GM23338 (cell line): ENCODE results near the gene SRXN1. TPM values are rescaled to one million over a fixed set of nuclear protein-coding genes. Genes with fewer than 3 reads are reported as not detected.

ENCODE experiments used
- ATAC-seq: fragments of 200-7000 bp; cut with Tn5 transposase; 3 replicates; pipeline ENCODE4 v1.9.1; 2020
- DNase-seq: peaks from one replicate; pipeline ENCODE4 v3.0.0-alpha.2; 2015; ENCODE audit warnings: low spot score
- H2AFZ ChIP-seq: fragments of 200-600 bp; sonication (generic); 2 replicates; pipeline ENCODE4 v1.8.0; 2016; ENCODE audit warnings: antibody characterized with exemption, mild to moderate bottlenecking, moderate library complexity
- H3F3A ChIP-seq: fragments of 200-600 bp; sonication (generic); replicated peaks from 2 replicates; pipeline ENCODE4 v1.8.0; 2017; ENCODE audit warnings: antibody characterized with exemption, mixed run types, low read depth
- H3K27ac ChIP-seq: fragments of 200-600 bp; sonication (generic); 2 replicates; pipeline ENCODE4 v1.6.1; 2016; ENCODE audit warnings: low read depth
- H3K27me3 ChIP-seq: fragments of 200-600 bp; sonication (generic); 2 replicates; pipeline ENCODE4 v1.8.0; 2016; ENCODE audit warnings: mild to moderate bottlenecking, mixed run types, moderate library complexity; ENCODE audit not compliant: insufficient read depth
- H3K36me3 ChIP-seq: fragments of 200-600 bp; sonication (generic); 2 replicates; pipeline ENCODE4 v1.8.0; 2016; ENCODE audit warnings: mild to moderate bottlenecking; ENCODE audit not compliant: insufficient read depth
- H3K4me1 ChIP-seq: fragments of 200-600 bp; sonication (generic); 2 replicates; pipeline ENCODE4 v1.8.0; 2016; ENCODE audit warnings: mild to moderate bottlenecking, moderate library complexity; ENCODE audit not compliant: insufficient read depth
- H3K4me2 ChIP-seq: fragments of 200-600 bp; sonication (generic); 2 replicates; pipeline ENCODE4 v1.7.1; 2017; ENCODE audit warnings: mixed run types
- H3K4me3 ChIP-seq: fragments of 200-600 bp; sonication (generic); 2 replicates; pipeline ENCODE4 v1.6.1; 2016; ENCODE audit warnings: mixed run types
- H3K79me2 ChIP-seq: fragments of 200-600 bp; sonication (generic); replicated peaks from 2 replicates; pipeline ENCODE4 v1.8.0; 2017; ENCODE audit warnings: mild to moderate bottlenecking; ENCODE audit not compliant: insufficient read depth
- H3K9me2 ChIP-seq: fragments of 200-600 bp; sonication (generic); 2 replicates; pipeline ENCODE4 v1.8.0; 2017; ENCODE audit not compliant: insufficient read depth
- H4K20me1 ChIP-seq: fragments of 200-600 bp; sonication (generic); replicated peaks from 2 replicates; pipeline ENCODE4 v1.8.0; 2017; ENCODE audit warnings: mild to moderate bottlenecking; ENCODE audit not compliant: insufficient read depth
- H3K27ac Mint-ChIP-seq: 2 replicates; pipeline ENCODE4 v1.8.0; 2020; ENCODE audit warnings: inconsistent platforms, mild to moderate bottlenecking, moderate library complexity, mixed read lengths
- H3K27me3 Mint-ChIP-seq: 3 replicates; pipeline ENCODE4 v1.8.0; 2022; ENCODE audit warnings: low read depth, mild to moderate bottlenecking, moderate library complexity, mixed read lengths, inconsistent platforms; ENCODE audit not compliant: insufficient read depth, poor library complexity
- H3K36me3 Mint-ChIP-seq: 3 replicates; pipeline ENCODE4 v1.8.0; 2021; ENCODE audit warnings: low read depth, mild to moderate bottlenecking, inconsistent platforms, moderate library complexity, mixed read lengths
- H3K4me1 Mint-ChIP-seq: 3 replicates; pipeline ENCODE4 v1.8.0; 2020; ENCODE audit warnings: mild to moderate bottlenecking, inconsistent platforms, mixed read lengths
- H3K4me3 Mint-ChIP-seq: 3 replicates; pipeline ENCODE4 v1.8.0; 2021; ENCODE audit warnings: moderate library complexity, mild to moderate bottlenecking, inconsistent platforms, mixed read lengths
- H3K9me3 Mint-ChIP-seq: 3 replicates; pipeline ENCODE4 v1.8.0; 2020; ENCODE audit warnings: moderate library complexity, mild to moderate bottlenecking, inconsistent platforms, mixed read lengths
- EZH2 ChIP-seq: fragments of 200-600 bp; sonication (generic); IDR thresholded peaks from one replicate; pipeline ENCODE4 v1.8.0; 2017; ENCODE audit warnings: antibody characterized with exemption, mild to moderate bottlenecking, low read depth; ENCODE audit not compliant: unreplicated experiment
- EZH2phosphoT487 ChIP-seq: fragments of 200-600 bp; sonication (generic); IDR thresholded peaks from one replicate; pipeline ENCODE4 v1.8.1; 2018; ENCODE audit warnings: antibody characterized with exemption; ENCODE audit not compliant: unreplicated experiment
- POLR2AphosphoS5 ChIP-seq: IDR thresholded peaks from 2 replicates; pipeline ENCODE4 v1.6.1; 2016; ENCODE audit warnings: antibody characterized with exemption, low read depth
- ZNF331 ChIP-seq: fragments of 250-450 bp; sonication (Bioruptor Pico); IDR thresholded peaks from 2 replicates; pipeline ENCODE4 v1.5.0; 2020; ENCODE audit warnings: low read depth, mild to moderate bottlenecking, moderate library complexity
- polyA plus RNA-seq: library from polyadenylated mRNA; unstranded; fragments of >200 nt; fragmentation: Nextera tagmentation; extraction: Ambion mirVana; gene quantifications from 2 replicates; pipeline ENCODE4 v1.2.1, GENCODE V29; 2016
- total RNA-seq: library from RNA; depleted of rRNA; stranded (reverse); fragments of >200 nt; shearing (Covaris generic); gene quantifications from 2 replicates; pipeline ENCODE4 v1.2.3, GENCODE V29; 2014
- TF ChIP-seq, protein P1 (sequence below): fragments of 250-450 bp; sonication (Bioruptor Pico); IDR thresholded peaks from 2 replicates; pipeline ENCODE4 v1.5.0; 2020; ENCODE audit warnings: mild to moderate bottlenecking, moderate library complexity
- TF ChIP-seq, protein P2 (sequence below): IDR thresholded peaks from 2 replicates; pipeline ENCODE4 v1.6.1; 2016; ENCODE audit warnings: antibody characterized with exemption
- TF ChIP-seq, protein P3 (sequence below), 2 experiments: fragments of 200-600 bp in 1 of 2; sonication (generic) in 1 of 2; conservative IDR thresholded peaks; 2 replicates each; pipeline versions ENCODE4 v1.5.1 to v1.6.1; 2016 to 2017; ENCODE audit warnings: antibody characterized with exemption in 2 of 2, low read depth in 2 of 2, mild to moderate bottlenecking in 2 of 2, moderate library complexity in 1 of 2
- TF ChIP-seq, protein P4 (sequence below): IDR thresholded peaks from one replicate; pipeline ENCODE4 v1.6.1; 2018; ENCODE audit warnings: antibody characterized with exemption; ENCODE audit not compliant: unreplicated experiment

SRXN1 gene
- total and polyA plus RNA-seq, 2 experiments from 2014 or later, result 8.4 to 26.6 TPM

DNA sequence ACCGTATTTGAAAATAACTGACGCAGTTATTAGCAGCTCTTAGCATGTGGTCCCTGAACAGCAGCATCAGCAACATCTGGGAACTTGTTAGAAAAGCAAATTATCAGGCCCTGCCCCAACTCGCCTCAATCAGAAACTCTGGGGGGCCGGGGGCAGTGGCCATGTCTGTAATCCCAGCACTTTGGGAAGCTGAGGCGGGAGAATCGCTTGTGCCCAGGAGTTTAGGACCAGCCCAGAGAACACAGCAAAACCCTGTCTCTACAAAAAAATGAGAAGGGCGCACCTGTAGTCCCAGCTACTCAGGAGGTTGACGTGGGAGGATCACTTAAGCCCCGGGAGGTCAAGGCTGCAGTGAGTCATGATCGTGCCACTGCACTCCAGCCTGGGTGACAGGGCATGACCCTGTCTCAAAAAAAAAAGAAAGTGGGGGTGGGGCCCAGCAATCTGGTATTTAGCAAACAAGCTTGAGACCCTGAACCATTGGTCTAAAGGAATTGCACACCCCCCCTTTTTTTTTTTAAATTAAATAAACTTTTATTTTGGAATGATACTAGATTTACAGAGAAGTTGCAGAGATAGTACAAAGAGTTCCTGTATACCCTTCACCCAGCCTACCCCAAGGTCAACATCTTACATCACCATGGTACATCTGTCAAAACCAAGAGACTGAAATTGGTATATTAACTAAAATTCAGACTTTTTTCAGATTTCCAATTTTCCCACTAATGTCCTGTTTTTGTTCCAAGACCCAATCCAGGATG is 6.7 kb downstream of the SRXN1 start (continued):
- TF ChIP-seq, protein P1, sequence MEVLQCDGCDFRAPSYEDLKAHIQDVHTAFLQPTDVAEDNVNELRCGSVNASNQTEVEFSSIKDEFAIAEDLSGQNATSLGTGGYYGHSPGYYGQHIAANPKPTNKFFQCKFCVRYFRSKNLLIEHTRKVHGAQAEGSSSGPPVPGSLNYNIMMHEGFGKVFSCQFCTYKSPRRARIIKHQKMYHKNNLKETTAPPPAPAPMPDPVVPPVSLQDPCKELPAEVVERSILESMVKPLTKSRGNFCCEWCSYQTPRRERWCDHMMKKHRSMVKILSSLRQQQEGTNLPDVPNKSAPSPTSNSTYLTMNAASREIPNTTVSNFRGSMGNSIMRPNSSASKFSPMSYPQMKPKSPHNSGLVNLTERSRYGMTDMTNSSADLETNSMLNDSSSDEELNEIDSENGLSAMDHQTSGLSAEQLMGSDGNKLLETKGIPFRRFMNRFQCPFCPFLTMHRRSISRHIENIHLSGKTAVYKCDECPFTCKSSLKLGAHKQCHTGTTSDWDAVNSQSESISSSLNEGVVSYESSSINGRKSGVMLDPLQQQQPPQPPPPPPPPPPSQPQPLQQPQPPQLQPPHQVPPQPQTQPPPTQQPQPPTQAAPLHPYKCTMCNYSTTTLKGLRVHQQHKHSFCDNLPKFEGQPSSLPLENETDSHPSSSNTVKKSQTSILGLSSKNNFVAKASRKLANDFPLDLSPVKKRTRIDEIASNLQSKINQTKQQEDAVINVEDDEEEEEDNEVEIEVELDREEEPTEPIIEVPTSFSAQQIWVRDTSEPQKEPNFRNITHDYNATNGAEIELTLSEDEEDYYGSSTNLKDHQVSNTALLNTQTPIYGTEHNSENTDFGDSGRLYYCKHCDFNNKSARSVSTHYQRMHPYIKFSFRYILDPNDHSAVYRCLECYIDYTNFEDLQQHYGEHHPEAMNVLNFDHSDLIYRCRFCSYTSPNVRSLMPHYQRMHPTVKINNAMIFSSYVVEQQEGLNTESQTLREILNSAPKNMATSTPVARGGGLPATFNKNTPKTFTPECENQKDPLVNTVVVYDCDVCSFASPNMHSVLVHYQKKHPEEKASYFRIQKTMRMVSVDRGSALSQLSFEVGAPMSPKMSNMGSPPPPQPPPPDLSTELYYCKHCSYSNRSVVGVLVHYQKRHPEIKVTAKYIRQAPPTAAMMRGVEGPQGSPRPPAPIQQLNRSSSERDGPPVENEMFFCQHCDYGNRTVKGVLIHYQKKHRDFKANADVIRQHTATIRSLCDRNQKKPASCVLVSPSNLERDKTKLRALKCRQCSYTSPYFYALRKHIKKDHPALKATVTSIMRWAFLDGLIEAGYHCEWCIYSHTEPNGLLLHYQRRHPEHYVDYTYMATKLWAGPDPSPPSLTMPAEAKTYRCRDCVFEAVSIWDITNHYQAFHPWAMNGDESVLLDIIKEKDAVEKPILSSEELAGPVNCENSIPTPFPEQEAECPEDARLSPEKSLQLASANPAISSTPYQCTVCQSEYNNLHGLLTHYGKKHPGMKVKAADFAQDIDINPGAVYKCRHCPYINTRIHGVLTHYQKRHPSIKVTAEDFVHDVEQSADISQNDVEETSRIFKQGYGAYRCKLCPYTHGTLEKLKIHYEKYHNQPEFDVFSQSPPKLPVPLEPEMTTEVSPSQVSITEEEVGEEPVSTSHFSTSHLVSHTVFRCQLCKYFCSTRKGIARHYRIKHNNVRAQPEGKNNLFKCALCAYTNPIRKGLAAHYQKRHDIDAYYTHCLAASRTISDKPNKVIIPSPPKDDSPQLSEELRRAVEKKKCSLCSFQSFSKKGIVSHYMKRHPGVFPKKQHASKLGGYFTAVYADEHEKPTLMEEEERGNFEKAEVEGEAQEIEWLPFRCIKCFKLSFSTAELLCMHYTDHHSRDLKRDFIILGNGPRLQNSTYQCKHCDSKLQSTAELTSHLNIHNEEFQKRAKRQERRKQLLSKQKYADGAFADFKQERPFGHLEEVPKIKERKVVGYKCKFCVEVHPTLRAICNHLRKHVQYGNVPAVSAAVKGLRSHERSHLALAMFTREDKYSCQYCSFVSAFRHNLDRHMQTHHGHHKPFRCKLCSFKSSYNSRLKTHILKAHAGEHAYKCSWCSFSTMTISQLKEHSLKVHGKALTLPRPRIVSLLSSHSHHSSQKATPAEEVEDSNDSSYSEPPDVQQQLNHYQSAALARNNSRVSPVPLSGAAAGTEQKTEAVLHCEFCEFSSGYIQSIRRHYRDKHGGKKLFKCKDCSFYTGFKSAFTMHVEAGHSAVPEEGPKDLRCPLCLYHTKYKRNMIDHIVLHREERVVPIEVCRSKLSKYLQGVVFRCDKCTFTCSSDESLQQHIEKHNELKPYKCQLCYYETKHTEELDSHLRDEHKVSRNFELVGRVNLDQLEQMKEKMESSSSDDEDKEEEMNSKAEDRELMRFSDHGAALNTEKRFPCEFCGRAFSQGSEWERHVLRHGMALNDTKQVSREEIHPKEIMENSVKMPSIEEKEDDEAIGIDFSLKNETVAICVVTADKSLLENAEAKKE (CRISPR knock-in tag), result no peak
- TF ChIP-seq EZH2 (no peak), POLR2AphosphoS5 (no peak)
- TF ChIP-seq, protein P2, sequence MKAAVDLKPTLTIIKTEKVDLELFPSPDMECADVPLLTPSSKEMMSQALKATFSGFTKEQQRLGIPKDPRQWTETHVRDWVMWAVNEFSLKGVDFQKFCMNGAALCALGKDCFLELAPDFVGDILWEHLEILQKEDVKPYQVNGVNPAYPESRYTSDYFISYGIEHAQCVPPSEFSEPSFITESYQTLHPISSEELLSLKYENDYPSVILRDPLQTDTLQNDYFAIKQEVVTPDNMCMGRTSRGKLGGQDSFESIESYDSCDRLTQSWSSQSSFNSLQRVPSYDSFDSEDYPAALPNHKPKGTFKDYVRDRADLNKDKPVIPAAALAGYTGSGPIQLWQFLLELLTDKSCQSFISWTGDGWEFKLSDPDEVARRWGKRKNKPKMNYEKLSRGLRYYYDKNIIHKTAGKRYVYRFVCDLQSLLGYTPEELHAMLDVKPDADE, result no peak

DNA sequence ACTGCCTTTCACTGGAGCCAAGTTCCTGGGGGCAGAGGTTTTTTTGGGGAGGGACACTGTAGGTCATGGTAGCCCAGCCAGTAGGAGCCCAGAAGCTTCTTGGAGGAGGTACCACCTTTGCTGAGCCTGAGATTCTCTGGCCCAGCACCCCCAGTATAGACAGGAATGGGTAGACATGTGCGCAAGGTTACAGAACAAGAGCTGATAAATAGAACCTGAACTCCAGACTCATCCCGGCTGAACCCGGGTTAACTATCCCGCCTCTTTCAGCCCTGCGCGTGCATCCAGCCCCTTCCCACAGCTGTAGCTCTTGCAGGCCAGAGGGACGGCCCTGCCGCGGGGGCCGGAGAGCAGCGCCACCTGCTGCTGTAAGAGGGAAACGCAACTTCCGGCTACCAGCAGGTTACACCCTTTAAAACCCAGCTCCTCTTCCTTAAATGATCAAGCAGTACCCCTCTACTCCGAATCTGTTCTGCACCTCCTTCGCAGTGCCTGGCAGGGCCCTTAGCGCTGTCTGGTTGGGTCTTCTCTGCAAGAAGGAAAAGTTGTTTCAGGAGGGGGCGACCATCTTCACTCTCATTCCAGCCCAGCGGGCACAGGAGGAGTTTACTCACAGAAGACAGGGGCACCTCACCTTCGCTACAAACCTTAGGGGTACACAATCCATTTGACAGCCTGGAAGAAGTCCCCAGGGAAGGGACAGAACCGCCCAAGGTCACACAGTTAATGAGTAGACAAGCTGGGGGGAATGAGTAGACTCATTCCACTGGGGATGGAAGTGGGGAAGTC is 7.5 kb downstream of the SRXN1 start:
- Mint-ChIP-seq H3K9me3 (peaks cover 13% of the 10 kb centered on the region; the same call in 2 of the 3 replicates), H3K36me3 (peaks cover 40% of the 10 kb centered on the region), H3K4me1 (peaks cover 11% of the 10 kb centered on the region), H3K27ac (no peak overlapping the region), H3K27me3 (peaks cover 22% of the 10 kb centered on the region), H3K4me3 (no peak overlapping the region)
- Histone ChIP-seq H3K79me2 (no peaks in the 10 kb centered on the region), H3K27me3 (no peaks in the 10 kb centered on the region), H3K4me3 (no peak overlapping the region), H3K27ac (0 out of 2 replicates have a peak overlapping the region, but pooled peaks have one; percentile 15), H3K4me2 (no peak overlapping the region), H3K9me2 (no peaks in the 10 kb centered on the region), H3F3A (peaks cover 15% of the 10 kb centered on the region; the same call in 1 of the 2 replicates), H2AFZ (no peak overlapping the region), H3K4me1 (0 out of 2 replicates have a peak, but pooled peaks cover 4% of the 10 kb centered on the region), H3K36me3 (no peaks in the 10 kb centered on the region), H4K20me1 (no peaks in the 10 kb centered on the region; the same call in 1 of the 2 replicates)
- peak; percentile 87 for DNase-seq
- peak; percentile 88 for ATAC-seq
- TF ChIP-seq, protein P3, sequence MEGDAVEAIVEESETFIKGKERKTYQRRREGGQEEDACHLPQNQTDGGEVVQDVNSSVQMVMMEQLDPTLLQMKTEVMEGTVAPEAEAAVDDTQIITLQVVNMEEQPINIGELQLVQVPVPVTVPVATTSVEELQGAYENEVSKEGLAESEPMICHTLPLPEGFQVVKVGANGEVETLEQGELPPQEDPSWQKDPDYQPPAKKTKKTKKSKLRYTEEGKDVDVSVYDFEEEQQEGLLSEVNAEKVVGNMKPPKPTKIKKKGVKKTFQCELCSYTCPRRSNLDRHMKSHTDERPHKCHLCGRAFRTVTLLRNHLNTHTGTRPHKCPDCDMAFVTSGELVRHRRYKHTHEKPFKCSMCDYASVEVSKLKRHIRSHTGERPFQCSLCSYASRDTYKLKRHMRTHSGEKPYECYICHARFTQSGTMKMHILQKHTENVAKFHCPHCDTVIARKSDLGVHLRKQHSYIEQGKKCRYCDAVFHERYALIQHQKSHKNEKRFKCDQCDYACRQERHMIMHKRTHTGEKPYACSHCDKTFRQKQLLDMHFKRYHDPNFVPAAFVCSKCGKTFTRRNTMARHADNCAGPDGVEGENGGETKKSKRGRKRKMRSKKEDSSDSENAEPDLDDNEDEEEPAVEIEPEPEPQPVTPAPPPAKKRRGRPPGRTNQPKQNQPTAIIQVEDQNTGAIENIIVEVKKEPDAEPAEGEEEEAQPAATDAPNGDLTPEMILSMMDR (conservative IDR thresholded peaks at IDR 0.05; ENCODE audit: low read depth in 2 of 2), result peak; percentile 92 to 97
- TF ChIP-seq, protein P4, sequence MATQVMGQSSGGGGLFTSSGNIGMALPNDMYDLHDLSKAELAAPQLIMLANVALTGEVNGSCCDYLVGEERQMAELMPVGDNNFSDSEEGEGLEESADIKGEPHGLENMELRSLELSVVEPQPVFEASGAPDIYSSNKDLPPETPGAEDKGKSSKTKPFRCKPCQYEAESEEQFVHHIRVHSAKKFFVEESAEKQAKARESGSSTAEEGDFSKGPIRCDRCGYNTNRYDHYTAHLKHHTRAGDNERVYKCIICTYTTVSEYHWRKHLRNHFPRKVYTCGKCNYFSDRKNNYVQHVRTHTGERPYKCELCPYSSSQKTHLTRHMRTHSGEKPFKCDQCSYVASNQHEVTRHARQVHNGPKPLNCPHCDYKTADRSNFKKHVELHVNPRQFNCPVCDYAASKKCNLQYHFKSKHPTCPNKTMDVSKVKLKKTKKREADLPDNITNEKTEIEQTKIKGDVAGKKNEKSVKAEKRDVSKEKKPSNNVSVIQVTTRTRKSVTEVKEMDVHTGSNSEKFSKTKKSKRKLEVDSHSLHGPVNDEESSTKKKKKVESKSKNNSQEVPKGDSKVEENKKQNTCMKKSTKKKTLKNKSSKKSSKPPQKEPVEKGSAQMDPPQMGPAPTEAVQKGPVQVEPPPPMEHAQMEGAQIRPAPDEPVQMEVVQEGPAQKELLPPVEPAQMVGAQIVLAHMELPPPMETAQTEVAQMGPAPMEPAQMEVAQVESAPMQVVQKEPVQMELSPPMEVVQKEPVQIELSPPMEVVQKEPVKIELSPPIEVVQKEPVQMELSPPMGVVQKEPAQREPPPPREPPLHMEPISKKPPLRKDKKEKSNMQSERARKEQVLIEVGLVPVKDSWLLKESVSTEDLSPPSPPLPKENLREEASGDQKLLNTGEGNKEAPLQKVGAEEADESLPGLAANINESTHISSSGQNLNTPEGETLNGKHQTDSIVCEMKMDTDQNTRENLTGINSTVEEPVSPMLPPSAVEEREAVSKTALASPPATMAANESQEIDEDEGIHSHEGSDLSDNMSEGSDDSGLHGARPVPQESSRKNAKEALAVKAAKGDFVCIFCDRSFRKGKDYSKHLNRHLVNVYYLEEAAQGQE, result no peak
- TF ChIP-seq EZH2phosphoT487 (no peak), ZNF331 (CRISPR knock-in tag) (no peak)
